ENCODE results near the gene SETBP1. TPM values are rescaled to one million over a fixed set of nuclear protein-coding genes. Genes with fewer than 3 reads are reported as not detected.

Gene SETBP1
- polyA plus RNA-seq, 1 experiment = 0.71 TPM

- H3K4me3 ChIP-seq (ENCODE audit: low read depth, low read length) = no peak overlapping the region
- TF ChIP-seq CTCF (IDR thresholded peaks at IDR 0.05; ENCODE audit: low read depth, low read length) = no peak
- POLR2A ChIA-PET = no interaction called here
- H3K9me3 ChIP-seq (ENCODE audit: control insufficient read depth, insufficient read depth, low read length) = no peaks in the 10 kb centered on the region
- DNase-seq (ENCODE audit: low read depth, low spot score) = no peak
- CTCF ChIA-PET = interaction anchor here (0.6 kb wide), 1 partner anchor 78 kb away, joined by 3 read pairs; no protein-coding TSS in a partner anchor
- H3K27ac ChIP-seq (ENCODE audit: low read depth, low read length) = no peak overlapping the region
- H3K27me3 ChIP-seq (ENCODE audit: control insufficient read depth, insufficient read depth, low read length) = peaks cover 11% of the 10 kb centered on the region
Measured at GRCh38 chr18:45085916-45086624, 405.4 kb downstream of the SETBP1 start.

GRCh38 chr18:45086777-45087176 lies 406.1 kb downstream of the SETBP1 start:
- no peak overlapping the region for H3K4me3 ChIP-seq (ENCODE audit: low read depth, low read length)
- peaks cover 11% of the 10 kb centered on the region for H3K27me3 ChIP-seq (ENCODE audit: control insufficient read depth, insufficient read depth, low read length)
- no peak overlapping the region for H3K27ac ChIP-seq (ENCODE audit: low read depth, low read length)
- TF ChIP-seq CTCF (IDR thresholded peaks at IDR 0.05; ENCODE audit: low read depth, low read length) = no peak
- ChIA-PET POLR2A (no interaction called here), CTCF (interaction anchor here (0.6 kb wide), 1 partner anchor 77 kb away, joined by 3 read pairs; no protein-coding TSS in a partner anchor)
- no peak for DNase-seq (ENCODE audit: low read depth, low spot score)
- H3K9me3 ChIP-seq (ENCODE audit: control insufficient read depth, insufficient read depth, low read length) = no peaks in the 10 kb centered on the region

GRCh38 chr18:45090526-45091140 lies 409.9 kb downstream of the SETBP1 start:
- TF ChIP-seq CTCF (IDR thresholded peaks at IDR 0.05; ENCODE audit: low read depth, low read length) = no peak
- no peak overlapping the region for H3K27ac ChIP-seq (ENCODE audit: low read depth, low read length)
- peaks cover 11% of the 10 kb centered on the region for H3K27me3 ChIP-seq (ENCODE audit: control insufficient read depth, insufficient read depth, low read length)
- ChIA-PET POLR2A (no interaction called here), CTCF (no interaction called here)
- peak; percentile 46 for DNase-seq (ENCODE audit: low read depth, low spot score)
- no peaks in the 10 kb centered on the region for H3K9me3 ChIP-seq (ENCODE audit: control insufficient read depth, insufficient read depth, low read length)
- no peak overlapping the region for H3K4me3 ChIP-seq (ENCODE audit: low read depth, low read length)

- Histone ChIP-seq H3K4me3 (ENCODE audit: low read depth, low read length) (no peak overlapping the region), H3K27ac (ENCODE audit: low read depth, low read length) (no peak overlapping the region), H3K27me3 (ENCODE audit: control insufficient read depth, insufficient read depth, low read length) (peaks cover 7% of the 10 kb centered on the region), H3K9me3 (ENCODE audit: control insufficient read depth, insufficient read depth, low read length) (no peaks in the 10 kb centered on the region)
- no peak for DNase-seq (ENCODE audit: low read depth, low spot score)
- CTCF ChIA-PET = no interaction called here
- TF ChIP-seq CTCF (IDR thresholded peaks at IDR 0.05; ENCODE audit: low read depth, low read length) = no peak
- POLR2A ChIA-PET = no interaction called here
Measured at GRCh38 chr18:45100321-45101105, 419.8 kb downstream of the SETBP1 start.

- Histone ChIP-seq H3K27me3 (ENCODE audit: control insufficient read depth, insufficient read depth, low read length) (peaks cover 7% of the 10 kb centered on the region), H3K9me3 (ENCODE audit: control insufficient read depth, insufficient read depth, low read length) (no peaks in the 10 kb centered on the region), H3K4me3 (ENCODE audit: low read depth, low read length) (no peak overlapping the region), H3K27ac (ENCODE audit: low read depth, low read length) (no peak overlapping the region)
- DNase-seq (ENCODE audit: low read depth, low spot score) = no peak
- TF ChIP-seq CTCF (IDR thresholded peaks at IDR 0.05; ENCODE audit: low read depth, low read length) = no peak
- ChIA-PET POLR2A (no interaction called here), CTCF (no interaction called here)
Measured at GRCh38 chr18:45102126-45102525, 421.4 kb downstream of the SETBP1 start.

Data from AG04450 (cell line).